Measurements from ENCODE around the gene GMDS.

GMDS gene

DNA sequence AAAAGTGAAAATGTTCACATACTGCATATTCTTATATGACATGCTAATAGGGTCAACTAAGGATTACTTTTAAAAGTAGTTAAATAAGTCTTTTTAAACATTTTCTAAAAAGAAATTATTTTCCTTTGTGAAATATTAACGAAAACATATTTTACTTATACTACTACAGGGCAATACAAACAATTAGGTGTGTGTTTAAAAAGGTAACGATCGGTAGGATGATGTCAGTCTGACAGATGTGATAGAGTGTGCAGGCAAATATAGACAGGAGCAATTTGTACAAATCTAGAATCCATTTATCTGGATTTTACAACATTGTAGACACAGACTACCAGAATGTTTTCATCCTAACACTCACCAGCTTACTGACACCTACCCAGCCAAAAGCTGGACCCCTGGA is 378.2 kb downstream of the GMDS start:
- Histone ChIP-seq H3K27me3 (replicated peaks; ENCODE audit: insufficient read depth, low read length) (no peaks in the 10 kb centered on the region), H3K27ac (ENCODE audit: low read length) (no peak overlapping the region), H3K4me2 (ENCODE audit: low read depth, low read length) (no peak overlapping the region), H3K4me3 (ENCODE audit: low read length) (no peak overlapping the region), H3K9me2 (replicated peaks; ENCODE audit: insufficient read depth, low read length) (no peaks in the 10 kb centered on the region), H2AFZ (ENCODE audit: low read length) (no peak overlapping the region), H3K4me1 (ENCODE audit: low read length) (no peaks in the 10 kb centered on the region), H3F3A (ENCODE audit: insufficient read depth, low read length) (no peaks in the 10 kb centered on the region), H3K9me3 (replicated peaks; ENCODE audit: insufficient read depth, low read length) (no peaks in the 10 kb centered on the region), H3K79me2 (ENCODE audit: low read length) (no peaks in the 10 kb centered on the region), H3K36me3 (replicated peaks; ENCODE audit: insufficient read depth, low read length) (no peaks in the 10 kb centered on the region), H4K20me1 (ENCODE audit: insufficient read depth, low read length) (no peaks in the 10 kb centered on the region), H3K9ac (ENCODE audit: low read length) (no peak overlapping the region)
- TF ChIP-seq, protein P1, sequence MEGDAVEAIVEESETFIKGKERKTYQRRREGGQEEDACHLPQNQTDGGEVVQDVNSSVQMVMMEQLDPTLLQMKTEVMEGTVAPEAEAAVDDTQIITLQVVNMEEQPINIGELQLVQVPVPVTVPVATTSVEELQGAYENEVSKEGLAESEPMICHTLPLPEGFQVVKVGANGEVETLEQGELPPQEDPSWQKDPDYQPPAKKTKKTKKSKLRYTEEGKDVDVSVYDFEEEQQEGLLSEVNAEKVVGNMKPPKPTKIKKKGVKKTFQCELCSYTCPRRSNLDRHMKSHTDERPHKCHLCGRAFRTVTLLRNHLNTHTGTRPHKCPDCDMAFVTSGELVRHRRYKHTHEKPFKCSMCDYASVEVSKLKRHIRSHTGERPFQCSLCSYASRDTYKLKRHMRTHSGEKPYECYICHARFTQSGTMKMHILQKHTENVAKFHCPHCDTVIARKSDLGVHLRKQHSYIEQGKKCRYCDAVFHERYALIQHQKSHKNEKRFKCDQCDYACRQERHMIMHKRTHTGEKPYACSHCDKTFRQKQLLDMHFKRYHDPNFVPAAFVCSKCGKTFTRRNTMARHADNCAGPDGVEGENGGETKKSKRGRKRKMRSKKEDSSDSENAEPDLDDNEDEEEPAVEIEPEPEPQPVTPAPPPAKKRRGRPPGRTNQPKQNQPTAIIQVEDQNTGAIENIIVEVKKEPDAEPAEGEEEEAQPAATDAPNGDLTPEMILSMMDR (IDR thresholded peaks at IDR 0.05; ENCODE audit: low read length) = no peak
- no peak for TF ChIP-seq EZH2phosphoT487 (IDR thresholded peaks at IDR 0.05; ENCODE audit: low read length)
- TF ChIP-seq EZH2 (optimal IDR thresholded peaks at IDR 0.05; ENCODE audit: low read depth, low read length) = no peak
- DNase-seq = no peak

- DNase-seq = no peak
- Histone ChIP-seq H4K20me1 (ENCODE audit: insufficient read depth, low read length) (no peaks in the 10 kb centered on the region), H2AFZ (ENCODE audit: low read length) (no peak overlapping the region), H3K9ac (ENCODE audit: low read length) (no peak overlapping the region), H3K4me3 (ENCODE audit: low read length) (no peak overlapping the region), H3K79me2 (ENCODE audit: low read length) (no peaks in the 10 kb centered on the region), H3K27me3 (replicated peaks; ENCODE audit: insufficient read depth, low read length) (no peaks in the 10 kb centered on the region), H3K4me1 (ENCODE audit: low read length) (no peaks in the 10 kb centered on the region), H3K9me2 (replicated peaks; ENCODE audit: insufficient read depth, low read length) (no peaks in the 10 kb centered on the region), H3K36me3 (replicated peaks; ENCODE audit: insufficient read depth, low read length) (no peaks in the 10 kb centered on the region), H3F3A (ENCODE audit: insufficient read depth, low read length) (no peaks in the 10 kb centered on the region), H3K9me3 (replicated peaks; ENCODE audit: insufficient read depth, low read length) (no peaks in the 10 kb centered on the region), H3K27ac (ENCODE audit: low read length) (no peak overlapping the region), H3K4me2 (ENCODE audit: low read depth, low read length) (no peak overlapping the region)
- TF ChIP-seq EZH2 (optimal IDR thresholded peaks at IDR 0.05; ENCODE audit: low read depth, low read length) (no peak), EZH2phosphoT487 (IDR thresholded peaks at IDR 0.05; ENCODE audit: low read length) (no peak)
- TF ChIP-seq, protein P1 (IDR thresholded peaks at IDR 0.05; ENCODE audit: low read length) = no peak
These were observed 379.8 kb downstream of the GMDS start for GRCh38 chr6:1865585-1865984.

- H3K4me2 ChIP-seq (ENCODE audit: low read depth, low read length) = no peak overlapping the region
- H3K4me1 ChIP-seq (ENCODE audit: low read length) = no peaks in the 10 kb centered on the region
- no peaks in the 10 kb centered on the region for H3F3A ChIP-seq (ENCODE audit: insufficient read depth, low read length)
- TF ChIP-seq EZH2phosphoT487 (IDR thresholded peaks at IDR 0.05; ENCODE audit: low read length) = no peak
- no peak for TF ChIP-seq EZH2 (optimal IDR thresholded peaks at IDR 0.05; ENCODE audit: low read depth, low read length)
- TF ChIP-seq, protein P1 (IDR thresholded peaks at IDR 0.05; ENCODE audit: low read length) = no peak
- H3K4me3 ChIP-seq (ENCODE audit: low read length) = no peak overlapping the region
- H3K27me3 ChIP-seq (replicated peaks; ENCODE audit: insufficient read depth, low read length) = no peaks in the 10 kb centered on the region
- no peak for DNase-seq
- no peaks in the 10 kb centered on the region for H3K36me3 ChIP-seq (replicated peaks; ENCODE audit: insufficient read depth, low read length)
- no peaks in the 10 kb centered on the region for H3K9me2 ChIP-seq (replicated peaks; ENCODE audit: insufficient read depth, low read length)
- H3K9me3 ChIP-seq (replicated peaks; ENCODE audit: insufficient read depth, low read length) = no peaks in the 10 kb centered on the region
- H3K9ac ChIP-seq (ENCODE audit: low read length) = no peak overlapping the region
- no peaks in the 10 kb centered on the region for H4K20me1 ChIP-seq (ENCODE audit: insufficient read depth, low read length)
- H3K79me2 ChIP-seq (ENCODE audit: low read length) = no peaks in the 10 kb centered on the region
- H2AFZ ChIP-seq (ENCODE audit: low read length) = no peak overlapping the region
- H3K27ac ChIP-seq (ENCODE audit: low read length) = no peak overlapping the region
These were observed 380.9 kb downstream of the GMDS start for GRCh38 chr6:1864496-1864895.
